GM12875 (cell line): ENCODE data around the gene TMA7B.

Experiments used
- H3K4me3 ChIP-seq: one replicate; pipeline ENCODE4 v1.5.1; 2011; ENCODE audit warnings: low read depth, low read length, control low read depth
- CTCF ChIP-seq: IDR thresholded peaks from 2 replicates; pipeline ENCODE4 v1.5.1; 2011; ENCODE audit warnings: low read depth, mild to moderate bottlenecking, control low read depth, inconsistent platforms, low read length, moderate library complexity, borderline replicate concordance; ENCODE audit not compliant: insufficient read depth

TMA7B gene

DNA sequence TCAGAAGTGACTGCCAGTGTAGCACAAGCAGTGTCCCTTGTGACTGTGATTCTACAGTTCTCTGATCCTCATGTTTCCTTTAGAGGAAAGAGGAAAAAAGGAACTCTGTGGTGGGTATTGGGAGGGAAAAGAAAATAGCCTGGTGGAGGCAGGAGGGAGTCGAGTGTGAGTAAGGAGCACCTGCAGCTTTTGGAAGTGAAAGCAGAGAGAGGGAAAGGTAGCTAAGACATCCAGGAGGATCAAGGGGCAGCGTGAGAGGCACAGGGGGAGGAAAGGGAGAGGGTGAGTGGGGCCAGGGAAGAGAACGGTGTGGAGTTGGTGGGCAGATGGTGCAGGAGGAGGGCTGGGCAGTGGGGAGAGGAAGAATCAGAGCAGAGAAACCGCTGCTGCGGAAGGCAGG lies 12.4 kb downstream of the TMA7B start:
- H3K4me3 ChIP-seq = no peak overlapping the region
- TF ChIP-seq CTCF = no peak

DNA sequence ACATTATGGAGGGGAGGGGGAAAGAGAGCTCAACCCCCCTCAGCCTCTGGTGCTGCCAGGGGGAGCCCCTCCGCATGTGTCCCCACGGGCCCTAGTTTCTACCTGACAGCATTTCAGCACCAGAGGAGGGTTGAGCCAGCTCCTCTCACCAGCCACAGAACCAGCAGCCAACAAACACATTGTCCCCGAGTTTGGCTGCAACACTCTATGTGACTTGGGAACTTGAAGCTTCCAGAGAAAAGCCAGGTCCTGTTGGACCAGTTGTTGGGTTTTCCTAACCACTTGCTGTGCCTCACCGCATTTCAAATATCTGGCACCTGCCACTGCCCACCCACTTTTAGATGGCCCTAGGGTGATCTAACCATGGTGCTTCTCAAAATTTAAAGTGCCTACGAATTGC lies 13.5 kb downstream of the TMA7B start:
- H3K4me3 ChIP-seq = no peak overlapping the region
- TF ChIP-seq CTCF = no peak

- H3K4me3 ChIP-seq = no peak overlapping the region
- no peak for TF ChIP-seq CTCF
Observed at GRCh38 chr22:39974065-39974464, 13.9 kb downstream of the TMA7B start.

DNA sequence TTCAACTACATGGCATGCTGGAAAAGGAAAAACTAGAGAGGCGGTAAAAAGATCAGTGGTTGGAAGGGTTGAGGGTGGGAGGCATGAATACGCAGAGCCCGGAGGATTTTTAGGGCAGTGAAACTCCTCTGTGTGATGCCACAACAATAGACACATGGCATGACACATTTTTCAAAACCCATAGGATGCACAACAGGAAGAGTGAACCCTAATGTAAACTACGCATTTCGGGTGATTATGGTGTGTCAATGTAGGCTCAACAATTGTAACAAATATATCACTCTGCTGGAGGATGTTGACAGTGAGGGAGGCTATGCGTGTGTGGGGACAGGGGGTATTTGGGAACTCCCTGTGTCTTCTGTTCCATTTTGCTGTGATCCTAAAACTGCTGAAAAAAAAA lies 18.9 kb downstream of the TMA7B start:
- H3K4me3 ChIP-seq = no peak overlapping the region
- TF ChIP-seq CTCF = no peak

DNA sequence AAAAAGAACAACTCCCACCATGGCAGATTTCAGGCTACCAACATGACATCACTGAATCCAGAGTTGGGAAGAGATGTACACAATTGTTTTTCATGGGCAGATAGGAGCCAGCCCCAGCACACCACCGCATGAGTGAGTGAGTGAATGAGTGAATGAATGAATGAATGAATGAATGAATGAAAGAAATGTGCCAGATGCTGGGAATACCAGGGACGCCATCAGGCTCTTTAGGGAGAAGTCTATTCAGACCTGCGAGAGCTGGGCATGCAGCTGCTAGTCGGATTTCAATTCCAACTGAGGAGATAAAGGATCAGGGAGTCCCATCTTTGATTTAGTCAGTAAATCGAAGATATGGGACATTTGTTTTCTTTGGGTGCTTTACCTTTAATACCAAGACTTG lies 19.3 kb downstream of the TMA7B start:
- no peak overlapping the region for H3K4me3 ChIP-seq
- TF ChIP-seq CTCF = no peak

GRCh38 chr22:39980596-39980995 lies 20.4 kb downstream of the TMA7B start:
- no peak overlapping the region for H3K4me3 ChIP-seq
- no peak for TF ChIP-seq CTCF

- TF ChIP-seq CTCF = no peak
Observed at GRCh38 chr22:39983346-39983745, 23.1 kb downstream of the TMA7B start.

More at GRCh38 chr22:39983346-39983745, 23.1 kb downstream of the TMA7B start:
- H3K4me3 ChIP-seq = no peak overlapping the region
